Right lung (tissue), 5 donors: ENCODE results near the gene AP2B1. TPM values are rescaled to one million over a fixed set of nuclear protein-coding genes. Genes with fewer than 3 reads are reported as not detected.

Experiments
- DNase-seq, 2 donors: peaks; one replicate each; pipeline ENCODE4 v3.0.0-alpha.2; 2013
- polyA plus RNA-seq, 5 donors: library from polyadenylated mRNA; unstranded; fragments of 120-200 nt; gene quantifications; one replicate each; pipeline versions ENCODE4 v1.2.1 to v1.2.3, GENCODE V29; 2013; ENCODE audit warnings: inconsistent platforms in 1 of 5, low replicate concordance in 1 of 5; ENCODE audit not compliant: insufficient read length in 5 of 5, insufficient read depth in 1 of 5

AP2B1 gene
- polyA plus RNA-seq, 5 donors, result 122 to 158 (median 147) TPM

- no peak for DNase-seq
Measured at GRCh38 chr17:35618628-35619027, 31.5 kb downstream of the AP2B1 start.

DNA sequence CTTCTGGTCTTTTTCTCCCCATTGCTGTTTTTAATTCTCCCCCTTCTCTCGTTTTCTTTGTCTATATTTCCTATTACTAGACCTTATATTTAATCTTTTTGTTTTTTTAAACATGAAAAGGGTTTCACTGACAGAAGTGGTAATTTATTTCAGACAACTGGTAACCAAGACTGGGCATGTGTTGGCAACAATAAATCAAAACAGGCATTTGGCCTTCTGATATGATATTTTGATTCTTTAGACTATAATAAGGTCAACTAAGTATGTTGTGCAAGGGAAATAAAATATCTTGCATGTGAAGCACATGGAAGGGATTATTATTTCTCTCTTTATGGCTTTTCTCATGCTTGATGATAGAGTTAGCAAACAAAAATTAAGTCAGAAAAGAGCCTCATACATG lies 34.6 kb downstream of the AP2B1 start:
- DNase-seq, result no peak

DNA sequence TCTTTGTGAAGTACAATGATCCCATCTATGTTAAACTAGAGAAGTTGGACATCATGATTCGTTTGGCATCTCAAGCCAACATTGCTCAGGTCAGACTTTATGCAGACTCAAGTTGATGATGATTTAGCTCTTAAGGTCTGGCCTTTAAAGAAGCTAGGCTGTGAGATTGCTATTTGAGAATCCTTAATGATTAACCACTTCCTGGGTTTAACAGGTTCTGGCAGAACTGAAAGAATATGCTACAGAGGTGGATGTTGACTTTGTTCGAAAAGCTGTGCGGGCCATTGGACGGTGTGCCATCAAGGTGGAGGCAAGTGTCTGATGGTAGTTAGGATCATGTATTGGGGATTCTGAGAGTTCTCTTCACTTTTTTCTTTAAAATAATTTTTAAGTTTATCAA lies 40.3 kb downstream of the AP2B1 start:
- peak; percentile 18 to 19 for DNase-seq

DNA sequence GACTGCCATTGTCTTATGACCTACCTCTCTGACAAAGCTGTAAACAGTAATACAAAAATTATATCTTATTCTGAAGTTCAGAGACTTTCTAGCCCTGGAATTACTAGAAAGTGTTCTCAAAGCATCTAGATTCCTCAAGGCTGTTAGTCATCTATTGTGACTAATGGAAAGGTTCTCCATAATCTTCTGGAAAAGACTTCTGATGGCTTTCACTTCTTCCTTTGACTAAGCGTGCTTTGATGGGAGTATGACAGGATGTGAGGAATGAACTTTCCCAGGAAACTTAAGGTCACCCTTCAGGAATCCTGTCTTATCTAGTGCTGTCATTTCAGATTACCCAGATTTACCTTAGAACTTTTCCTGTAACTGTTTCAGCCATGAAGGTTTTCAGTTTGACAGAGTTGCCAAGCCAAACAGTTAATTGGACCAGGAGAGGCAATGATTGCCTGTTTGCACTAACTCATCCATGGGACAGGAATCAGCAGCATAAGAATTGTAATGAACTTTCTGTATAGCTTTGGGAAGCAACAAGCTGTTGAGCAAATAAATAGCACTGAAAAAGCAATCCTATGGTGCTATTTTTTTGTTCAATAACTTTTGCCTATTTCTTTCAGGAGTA lies 43.5 kb downstream of the AP2B1 start:
- DNase-seq, result no peak

DNA sequence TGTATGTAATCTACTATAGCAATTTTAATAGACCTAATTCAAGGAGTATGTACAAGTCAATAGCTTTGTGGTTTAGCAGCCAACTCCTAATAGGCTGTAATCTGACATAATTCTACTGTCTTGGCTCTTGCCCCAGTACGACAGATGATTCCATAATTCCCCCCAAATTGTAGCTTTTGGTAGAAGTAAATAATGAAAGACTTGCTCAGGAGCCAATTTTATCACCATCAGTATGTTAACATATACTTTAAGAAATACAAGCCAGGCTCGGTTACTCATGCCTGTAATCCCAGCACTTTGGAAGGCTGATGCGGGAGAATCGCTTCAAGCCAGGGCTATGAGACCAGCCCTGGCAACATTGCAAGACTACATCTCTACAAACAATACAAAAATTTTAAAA lies 53.9 kb downstream of the AP2B1 start:
- DNase-seq, result peak; percentile 88 to 92

DNA sequence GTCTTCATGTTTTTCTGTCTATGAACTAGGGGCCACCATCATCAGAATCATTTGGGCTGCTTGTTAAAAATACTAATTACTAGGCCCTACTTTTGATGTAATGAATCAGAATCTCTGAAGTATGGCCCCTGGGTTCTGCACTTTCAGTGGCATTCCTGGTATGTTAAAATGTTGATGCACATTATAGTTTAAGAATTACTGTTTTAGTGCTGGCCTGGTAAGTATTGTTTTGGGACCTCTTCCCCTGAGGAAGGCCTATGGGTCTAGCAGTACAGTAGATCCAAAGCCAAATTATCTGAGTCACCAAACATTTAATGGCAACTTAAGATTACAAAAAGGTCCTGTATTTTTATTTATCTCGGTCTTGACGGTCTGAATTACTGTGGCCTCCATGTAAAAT lies 58.8 kb downstream of the AP2B1 start:
- DNase-seq, result no peak

GRCh38 chr17:35651467-35651866 lies 64.3 kb downstream of the AP2B1 start:
- DNase-seq, result no peak

DNA sequence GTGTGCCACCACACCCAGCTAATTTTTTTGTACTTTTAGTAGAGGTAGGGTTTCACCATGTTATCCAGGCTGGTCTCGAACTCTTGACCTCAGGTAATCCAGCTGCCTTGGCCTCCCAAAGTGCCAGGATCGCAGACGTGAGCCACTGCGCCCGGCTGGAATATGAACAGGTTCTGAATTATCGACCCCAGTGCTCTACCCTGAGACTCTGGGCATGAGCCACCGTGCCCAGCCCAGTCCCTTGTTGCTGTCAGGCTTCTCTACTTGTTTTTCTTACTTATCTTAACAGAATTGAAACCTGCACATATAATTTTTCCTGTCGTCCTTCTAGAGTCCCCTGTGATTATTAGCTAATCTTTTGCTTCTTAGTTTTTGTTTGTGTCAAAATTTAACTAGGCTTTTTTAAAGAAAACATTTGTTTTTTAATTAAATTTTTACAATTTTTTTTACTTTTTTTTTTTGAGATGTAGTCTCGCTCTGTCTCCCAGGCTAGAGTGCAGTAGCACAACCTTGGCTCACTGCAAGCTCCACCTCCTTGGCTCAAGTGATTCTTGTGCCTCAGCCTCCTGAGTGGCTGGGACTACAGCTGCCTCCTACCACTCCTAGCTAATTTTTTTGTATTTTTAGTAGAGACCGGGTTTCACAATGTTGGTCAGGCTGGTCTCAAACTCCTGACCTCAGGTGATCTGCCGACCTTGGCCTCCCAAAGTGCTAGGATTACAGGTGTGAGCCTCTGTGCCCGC lies 66.7 kb downstream of the AP2B1 start:
- no peak for DNase-seq

GRCh38 chr17:35655303-35655702 lies 68.2 kb downstream of the AP2B1 start:
- no peak for DNase-seq

GRCh38 chr17:35660902-35661301 lies 73.8 kb downstream of the AP2B1 start:
- DNase-seq, result no peak

DNA sequence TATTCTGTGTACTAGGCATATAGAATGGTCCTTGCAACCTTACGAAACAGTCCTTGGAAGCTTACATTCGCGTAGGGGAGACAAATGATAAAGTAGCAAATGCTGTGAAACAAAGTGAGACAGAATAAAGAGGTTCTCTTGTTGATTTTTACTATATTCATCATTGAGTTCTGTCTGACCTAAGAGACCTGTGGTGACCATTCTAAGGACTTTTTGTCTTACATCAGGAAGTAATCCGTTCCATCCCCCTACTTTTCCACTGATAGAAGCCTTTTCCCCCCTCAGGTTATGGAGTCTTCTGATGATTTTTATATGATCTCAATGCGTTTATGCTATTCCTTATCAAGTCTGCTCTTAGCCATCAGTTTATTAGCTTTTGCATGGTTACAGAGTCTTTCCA lies 77.6 kb downstream of the AP2B1 start:
- DNase-seq, result no peak

DNA sequence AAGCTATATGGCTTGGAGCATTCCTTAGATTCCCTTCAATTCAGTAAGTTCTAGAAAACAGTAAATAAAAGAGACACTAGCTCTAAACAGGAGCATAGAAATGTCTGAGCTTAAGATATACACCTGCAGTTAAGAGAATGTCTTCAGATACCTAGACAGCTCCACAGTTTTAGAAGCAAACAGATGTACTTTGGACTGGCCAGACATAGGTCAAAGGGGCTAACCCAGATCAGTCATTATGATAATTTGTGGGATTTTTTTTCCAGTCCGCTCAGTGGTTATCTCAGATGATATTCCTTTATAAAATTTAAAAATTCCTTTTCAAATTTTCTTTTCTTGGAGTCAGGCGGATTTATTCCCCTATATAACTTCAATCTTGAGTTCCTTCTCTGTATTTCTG lies 78.5 kb downstream of the AP2B1 start:
- DNase-seq, result no peak

DNA sequence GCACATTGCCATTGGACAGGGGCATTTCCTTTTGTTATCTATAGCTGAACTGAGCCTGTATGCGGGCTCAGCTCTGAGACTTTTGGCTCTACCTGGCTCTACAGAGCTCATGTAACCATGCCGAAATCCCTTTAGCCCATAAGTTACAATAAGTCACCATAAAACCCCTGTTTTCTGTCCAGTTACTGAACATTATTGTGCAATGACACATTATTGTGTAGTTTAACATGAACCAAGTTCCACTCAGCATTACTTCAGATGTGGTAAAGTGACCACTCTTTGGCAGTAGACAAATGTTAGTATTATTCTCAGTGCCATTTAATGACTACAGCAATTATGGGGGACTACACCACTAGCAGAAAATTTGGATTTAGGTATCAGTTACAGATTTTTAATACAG lies 78.9 kb downstream of the AP2B1 start:
- no peak for DNase-seq

- DNase-seq, result no peak
Measured at GRCh38 chr17:35666967-35667532, 79.9 kb downstream of the AP2B1 start.

DNA sequence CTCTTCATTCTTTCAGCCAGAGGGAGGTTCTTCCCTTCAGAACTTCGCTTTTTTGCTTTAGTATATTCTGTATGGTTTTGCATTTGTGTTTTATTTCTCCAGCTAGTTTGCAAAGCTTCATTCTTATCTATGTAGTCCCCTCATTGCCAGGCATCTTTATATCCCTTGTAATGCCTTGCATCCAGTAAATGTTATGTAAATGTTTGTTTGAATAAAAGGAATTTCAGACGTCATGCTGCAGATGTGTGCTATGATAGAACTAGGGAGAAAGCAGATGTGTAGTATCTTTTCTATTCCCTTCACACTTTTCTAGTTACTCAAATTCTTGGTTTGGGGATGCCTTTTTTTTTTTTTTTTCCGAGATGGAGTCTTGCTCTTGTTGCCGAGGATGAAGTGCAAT lies 81.7 kb downstream of the AP2B1 start:
- no peak for DNase-seq

GRCh38 chr17:35674552-35674951 lies 87.4 kb downstream of the AP2B1 start:
- DNase-seq, result no peak

DNA sequence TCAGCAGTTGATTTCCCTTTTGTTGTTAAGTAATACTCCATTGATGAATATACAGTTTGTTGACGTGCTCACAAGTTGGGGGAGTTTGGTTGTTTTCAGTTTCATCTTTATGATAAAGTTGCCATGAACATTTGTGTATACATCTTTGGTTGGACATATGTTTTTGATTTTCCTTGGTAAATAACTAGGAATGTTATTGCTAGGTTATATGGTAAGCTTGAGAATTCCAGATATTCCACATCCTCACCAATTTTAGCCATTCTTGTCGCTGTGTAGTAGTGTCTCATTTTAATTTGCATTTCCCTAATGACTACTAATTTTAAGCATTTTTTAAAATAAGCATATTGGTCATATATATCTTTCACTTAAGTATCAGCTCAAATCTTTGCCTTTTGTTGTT lies 89.3 kb downstream of the AP2B1 start:
- no peak for DNase-seq

- no peak for DNase-seq
Measured at GRCh38 chr17:35679007-35679682, 92.0 kb downstream of the AP2B1 start.

DNA sequence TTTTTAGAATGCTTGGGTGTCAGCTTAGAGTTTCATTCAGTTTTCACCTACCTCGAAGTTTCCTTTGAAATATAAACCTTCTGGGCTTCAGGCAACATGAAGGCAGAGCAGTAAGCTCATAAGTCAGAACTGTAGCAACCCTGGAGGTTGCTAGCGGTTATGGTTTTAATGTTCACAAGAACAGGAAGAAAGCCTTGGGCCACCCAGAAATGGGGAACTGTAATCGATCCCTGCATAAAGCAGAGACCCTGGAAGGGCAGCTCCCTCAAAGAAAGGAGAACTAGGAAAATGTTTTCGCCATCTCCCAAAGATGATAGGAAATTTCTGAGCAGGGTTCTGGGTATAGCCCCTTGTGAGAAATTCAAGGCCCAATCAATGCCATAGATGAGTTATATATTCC lies 96.5 kb downstream of the AP2B1 start:
- DNase-seq, result no peak

GRCh38 chr17:35684055-35684802 lies 97.1 kb downstream of the AP2B1 start:
- DNase-seq, result no peak

DNA sequence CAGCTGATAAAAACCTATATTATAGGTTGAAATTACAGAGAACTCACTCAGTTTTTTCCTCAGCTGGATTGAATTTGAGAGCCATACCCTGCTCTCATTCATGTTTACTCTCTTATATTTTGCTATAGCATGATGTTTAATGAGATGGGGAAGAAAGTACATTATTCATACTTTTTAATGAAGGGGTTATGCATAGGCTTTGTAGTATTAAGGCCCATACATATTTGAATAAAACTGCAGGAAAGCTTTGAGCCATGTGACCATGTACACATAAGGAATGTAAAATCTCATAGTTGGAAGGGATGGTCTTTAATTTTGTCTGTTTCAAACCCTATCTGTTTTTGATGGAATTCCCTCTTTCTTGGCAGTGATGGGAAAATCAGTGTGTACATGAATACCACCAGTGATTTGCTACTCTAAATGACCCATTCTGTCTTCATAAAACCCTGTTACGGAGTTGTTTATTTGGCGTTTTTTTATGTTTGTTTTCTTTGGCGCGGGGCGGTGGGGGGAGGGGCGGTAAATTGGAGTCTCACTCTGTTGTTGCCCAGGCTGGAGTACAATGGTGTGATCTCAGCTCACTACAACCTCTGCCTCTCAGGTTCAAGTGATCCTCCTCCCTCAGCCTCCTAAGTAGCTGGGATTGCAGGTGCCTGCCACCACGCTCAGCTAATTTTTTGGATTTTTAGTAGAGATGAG lies 105.5 kb downstream of the AP2B1 start:
- DNase-seq, result no peak

- DNase-seq, result no peak
Measured at GRCh38 chr17:35693662-35694061, 106.5 kb downstream of the AP2B1 start.
